H1 (cell line): ENCODE data around the gene PLXDC2. TPM values are rescaled to one million over a fixed set of nuclear protein-coding genes. Genes with fewer than 3 reads are reported as not detected.

Experiments used
- CTCF ChIA-PET: fragments of 300-600 bp; sonication (Branson Sonifier 250); formaldehyde crosslinking; loops from one replicate; lab custom pipeline; 2021; ENCODE audit not compliant: partially characterized antibody; lab: Charles Lee
- POLR2A ChIA-PET: fragments of 300-600 bp; sonication (Branson Sonifier 250); formaldehyde crosslinking; loops from one replicate; lab custom pipeline; 2021; ENCODE audit warnings: inconsistent platforms; ENCODE audit not compliant: partially characterized antibody; lab: Charles Lee
- DNase-seq, 2 experiments: peaks; one replicate each; pipeline versions ENCODE4 v3.0.0 to v3.0.0-alpha.2; 2010 to 2022; ENCODE audit warnings: low spot score in 2 of 2, low read depth in 1 of 2, mixed read lengths in 1 of 2
- FAIRE-seq: peaks from 2 replicates; lab custom pipeline; 2011; peaks lifted over from hg19 to GRCh38; lab: Jason Lieb, UNC
- H2AFZ ChIP-seq: 2 replicates; pipeline ENCODE4 v1.8.1; 2012; ENCODE audit warnings: low read length, inconsistent platforms
- H2AK5ac ChIP-seq: 2 replicates; pipeline ENCODE4 v1.6.1; 2013; ENCODE audit warnings: low read depth, low read length
- H2BK120ac ChIP-seq: replicated peaks from 2 replicates; pipeline ENCODE3; 2013; ENCODE audit warnings: low read depth, low read length, inconsistent platforms
- H2BK12ac ChIP-seq: 2 replicates; pipeline ENCODE4 v1.6.1; 2013; ENCODE audit warnings: low read depth, low read length
- H2BK15ac ChIP-seq: 2 replicates; pipeline ENCODE4 v1.6.1; 2013; ENCODE audit warnings: low read length
- H2BK20ac ChIP-seq: 2 replicates; pipeline ENCODE4 v1.6.1; 2013; ENCODE audit warnings: low read length
- H2BK5ac ChIP-seq: 2 replicates; pipeline ENCODE4 v1.6.1; 2013; ENCODE audit warnings: low read depth, low read length
- H3K14ac ChIP-seq: 2 replicates; pipeline ENCODE4 v1.6.1; 2013; ENCODE audit warnings: inconsistent platforms; ENCODE audit not compliant: insufficient read length
- H3K18ac ChIP-seq: 2 replicates; pipeline ENCODE4 v1.6.1; 2013; ENCODE audit warnings: low read length; ENCODE audit errors: extremely low read depth
- H3K23ac ChIP-seq: 2 replicates; pipeline ENCODE4 v1.6.1; 2013; ENCODE audit warnings: inconsistent platforms; ENCODE audit not compliant: insufficient read length
- H3K23me2 ChIP-seq: 2 replicates; pipeline ENCODE4 v1.6.1; 2013; ENCODE audit warnings: low read depth, low read length
- H3K27ac ChIP-seq: 2 replicates; pipeline ENCODE4 v1.6.1; 2011; ENCODE audit warnings: low read depth, low read length, inconsistent platforms
- H3K27me3 ChIP-seq, 4 experiments: replicated peaks in 1 of 4; 1 replicate in 1 of 4; 2 replicates in 3 of 4; pipeline versions ENCODE4 v1.6.1 to v1.8.1; 2011 to 2013; ENCODE audit warnings: low read length in 3 of 4, mild to moderate bottlenecking in 3 of 4, inconsistent platforms in 2 of 4, mixed read lengths in 2 of 4, moderate library complexity in 1 of 4; ENCODE audit not compliant: control insufficient read depth in 3 of 4, insufficient read depth in 3 of 4; ENCODE audit errors: extremely low read depth in 1 of 4
- H3K36me3 ChIP-seq, 4 experiments: 2 replicates each; pipeline versions ENCODE4 v1.6.1 to v1.8.1; 2011 to 2013; ENCODE audit warnings: mild to moderate bottlenecking in 4 of 4, low read length in 3 of 4, moderate library complexity in 2 of 4, control low read depth in 1 of 4, inconsistent platforms in 1 of 4; ENCODE audit not compliant: insufficient read depth in 4 of 4, control insufficient read depth in 2 of 4
- H3K4ac ChIP-seq: replicated peaks from 2 replicates; pipeline ENCODE3; 2013; ENCODE audit warnings: low read length, low read depth, mixed read lengths, inconsistent platforms; ENCODE audit not compliant: insufficient read length
- H3K4me1 ChIP-seq, 4 experiments: replicated peaks in 1 of 4; 1 replicate in 1 of 4; 2 replicates in 3 of 4; pipeline versions ENCODE4 v1.6.1 to v1.8.1; 2011 to 2013; ENCODE audit warnings: low read length in 3 of 4, inconsistent platforms in 2 of 4, mixed read lengths in 1 of 4; ENCODE audit not compliant: insufficient read depth in 4 of 4, control insufficient read depth in 3 of 4
- H3K4me2 ChIP-seq, 2 experiments: 2 replicates each; pipeline versions ENCODE4 v1.6.1 to v1.8.1; 2011 to 2013; ENCODE audit warnings: low read depth in 2 of 2, low read length in 2 of 2, control low read depth in 1 of 2, inconsistent platforms in 1 of 2, mild to moderate bottlenecking in 1 of 2; ENCODE audit not compliant: insufficient read depth in 1 of 2
- H3K4me3 ChIP-seq, 4 experiments: fragments of 200-600, 300-600 bp in 1 of 4; sonication (generic), shearing (Covaris generic), sonication (Bioruptor Twin) in 1 of 4; 2 replicates each; pipeline versions ENCODE4 v1.5.1 to v1.8.1; 2011 to 2016; ENCODE audit warnings: low read length in 4 of 4, low read depth in 3 of 4, control low read depth in 2 of 4, inconsistent platforms in 2 of 4, mild to moderate bottlenecking in 2 of 4, mixed read lengths in 1 of 4, moderate library complexity in 1 of 4; ENCODE audit not compliant: insufficient read depth in 2 of 4; ENCODE audit errors: extremely low read depth in 1 of 4
- H3K56ac ChIP-seq: replicated peaks from 2 replicates; pipeline ENCODE3; 2013; ENCODE audit warnings: low read depth, mild to moderate bottlenecking, mixed read lengths, low read length, inconsistent platforms; ENCODE audit not compliant: insufficient read length
- H3K79me1 ChIP-seq: 2 replicates; pipeline ENCODE4 v1.6.1; 2013; ENCODE audit warnings: low read depth, low read length, control low read depth
- H3K79me2 ChIP-seq, 2 experiments: 2 replicates each; pipeline versions ENCODE4 v1.6.1 to v1.8.1; 2012 to 2013; ENCODE audit warnings: low read length in 2 of 2, mild to moderate bottlenecking in 2 of 2, inconsistent platforms in 1 of 2; ENCODE audit not compliant: insufficient read depth in 2 of 2, control insufficient read depth in 1 of 2
- H3K9ac ChIP-seq, 4 experiments: replicated peaks in 1 of 4; 1 replicate in 1 of 4; 2 replicates in 3 of 4; pipeline versions ENCODE4 v1.6.1 to v1.8.1; 2011 to 2013; ENCODE audit warnings: low read depth in 3 of 4, low read length in 3 of 4, control low read depth in 2 of 4, mild to moderate bottlenecking in 2 of 4, moderate library complexity in 2 of 4, inconsistent platforms in 1 of 4; ENCODE audit errors: extremely low read depth in 1 of 4
- H3K9me3 ChIP-seq, 2 experiments: 2 replicates each; pipeline versions ENCODE4 v1.6.1 to v1.8.1; 2012 to 2013; ENCODE audit warnings: mild to moderate bottlenecking in 2 of 2, moderate library complexity in 2 of 2, control low read depth in 1 of 2, inconsistent platforms in 1 of 2, low read depth in 1 of 2, low read length in 1 of 2, mixed read lengths in 1 of 2; ENCODE audit not compliant: insufficient read depth in 2 of 2
- H4K20me1 ChIP-seq, 2 experiments: replicated peaks in 1 of 2; 2 replicates each; pipeline versions ENCODE3 to v1.8.1; 2011 to 2013; ENCODE audit warnings: inconsistent platforms in 2 of 2, low read length in 2 of 2, mild to moderate bottlenecking in 1 of 2; ENCODE audit not compliant: insufficient read depth in 2 of 2, control insufficient read depth in 1 of 2
- H4K5ac ChIP-seq: 2 replicates; pipeline ENCODE4 v1.6.1; 2013; ENCODE audit warnings: low read length, low read depth, mixed read lengths, inconsistent platforms; ENCODE audit not compliant: insufficient read length
- H4K8ac ChIP-seq: 2 replicates; pipeline ENCODE4 v1.8.0; 2013; ENCODE audit warnings: mild to moderate bottlenecking, moderate library complexity, low read length, inconsistent platforms; ENCODE audit not compliant: insufficient read depth; ENCODE audit errors: extremely low read depth
- H4K91ac ChIP-seq: replicated peaks from 2 replicates; pipeline ENCODE3; 2013; ENCODE audit warnings: low read length, mixed read lengths, inconsistent platforms; ENCODE audit not compliant: insufficient read length
- EZH2 ChIP-seq: fragments of 200-600 bp; sonication (generic); IDR thresholded peaks from 2 replicates; pipeline ENCODE4 v1.7.1; 2012; ENCODE audit warnings: low read depth, mild to moderate bottlenecking, moderate library complexity, low read length, inconsistent platforms; ENCODE audit not compliant: severe bottlenecking
- POLR2AphosphoS5 ChIP-seq: IDR thresholded peaks from 2 replicates; pipeline ENCODE4 v1.6.1; 2011; ENCODE audit warnings: low read depth, low read length
- WGBS, 2 experiments: shearing (Covaris generic) in 1 of 2; methylation state at CpG; one replicate each; pipeline versions ENCODE4 v1.1.6 to v1.1.7; 2013 to 2015; ENCODE audit warnings: low lambda C conversion rate in 2 of 2, mixed read lengths in 2 of 2, inconsistent platforms in 1 of 2, low coverage in 1 of 2, missing lambda C conversion rate in 1 of 2; ENCODE audit not compliant: insufficient replicate concordance in 2 of 2, insufficient coverage in 1 of 2, insufficient read length in 1 of 2; ENCODE audit errors: extremely low coverage in 1 of 2, missing lambda C conversion rate in 1 of 2; 5-methylcytosine and 5-hydroxymethylcytosine counted together
- polyA plus RNA-seq, 7 experiments: library from polyadenylated mRNA; depleted of rRNA in 3 of 7; stranded (reverse) in 5 of 7; unstranded in 2 of 7; fragments of >200 nt in 5 of 7; fragments of 200-250 nt in 2 of 7; gene quantifications; 1 replicate in 5 of 7; 2 replicates in 1 of 7; 4 replicates in 1 of 7; pipeline versions ENCODE4 v1.2.1 to v1.2.3, GENCODE V29; 2011 to 2013; ENCODE audit warnings: missing spikeins in 2 of 7, mixed read lengths in 2 of 7
- total RNA-seq: library from RNA; stranded (reverse); fragmentation: NEBNext Ultra II Directional; extraction: Animal tissue kit (Norgen Biotek cat#: 25700); gene quantifications from 2 replicates; pipeline ENCODE4 v1.2.1, GENCODE V29; 2021

PLXDC2 gene
- total and polyA plus RNA-seq, 2 of the 8 experiments (the other 6 are each of a cell fraction or from before 2014, with no cell fraction given), result 23.0 to 40.5 TPM

- WGBS, 2 experiments, result 69% methylated on average over 3 of the region's 3 CpGs; no CpG with 5 or more reads in 1 of the 2 experiments
- DNase-seq, result no peak
Observed at GRCh38 chr10:19908991-19909696, 92.9 kb downstream of the PLXDC2 start.

More at GRCh38 chr10:19908991-19909696, 92.9 kb downstream of the PLXDC2 start:
- Histone ChIP-seq H2AFZ (no peak overlapping the region), H3K4me2 (no peak overlapping the region), H4K8ac (no peak overlapping the region), H2BK12ac (no peak overlapping the region), H3K9ac (no peak overlapping the region), H2BK120ac (no peak overlapping the region), H3K4me1 (peaks cover 0 to 13% (median 6%) of the 10 kb centered on the region in 4 experiments; a peak in 5 of 7 replicates), H3K79me2 (peaks cover 4 to 67% of the 10 kb centered on the region in 2 experiments), H3K14ac (no peak overlapping the region), H3K79me1 (peaks cover 3% of the 10 kb centered on the region; the same call in 1 of the 2 replicates), H3K23ac (no peak overlapping the region), H3K23me2 (no peaks in the 10 kb centered on the region), H4K20me1 (peaks cover 0 to 6% of the 10 kb centered on the region in 2 experiments), H2BK20ac (no peak overlapping the region), H3K56ac (no peak overlapping the region), H4K91ac (no peak overlapping the region), H2BK15ac (no peak overlapping the region), H3K27me3 (no peaks in the 10 kb centered on the region), H3K4me3 (no peak overlapping the region), H2AK5ac (no peak overlapping the region), H3K9me3 (no peaks in the 10 kb centered on the region), H4K5ac (no peak overlapping the region), H3K4ac (no peak overlapping the region), H2BK5ac (no peak overlapping the region), H3K18ac (no peak overlapping the region), H3K36me3 (no peaks in the 10 kb centered on the region), H3K27ac (no peak overlapping the region)
- no peak for TF ChIP-seq EZH2
- no peak for TF ChIP-seq POLR2AphosphoS5
- FAIRE-seq, result no peak
- ChIA-PET CTCF (no interaction called here), POLR2A (interaction anchor here (1.2 kb wide), 1 partner anchor 10 kb away, joined by 3 read pairs; no protein-coding TSS in a partner anchor)
